Measurements from ENCODE around the gene SAP30BP. TPM values are rescaled to one million over a fixed set of nuclear protein-coding genes. Genes with fewer than 3 reads are reported as not detected.

Gene SAP30BP
- total and polyA plus RNA-seq, 2 of the 13 experiments (the other 11 are each of a cell fraction or from before 2014, with no cell fraction given), result 67.7 to 99.4 TPM

- TF ChIP-seq ATF6 (CRISPR knock-in tag; conservative IDR thresholded peaks at IDR 0.05) (0 out of 2 replicates have a peak, but pooled peaks have one; percentile 39), FOXP4 (CRISPR knock-in tag; IDR thresholded peaks at IDR 0.05) (peak; percentile 73; the same call in 1 of the 2 replicates), MEIS2 (CRISPR knock-in tag; IDR thresholded peaks at IDR 0.05) (peak; percentile 82; the same call in 1 of the 2 replicates), ZNF451 (CRISPR knock-in tag; IDR thresholded peaks at IDR 0.05) (peak; percentile 84), ZNF784 (CRISPR knock-in tag; IDR thresholded peaks at IDR 0.05; ENCODE audit: borderline replicate concordance) (peak; percentile 97), ZNF713 (CRISPR knock-in tag; IDR thresholded peaks at IDR 0.05) (peak; percentile 93; the same call in 1 of the 2 replicates), SIX1 (CRISPR knock-in tag; IDR thresholded peaks at IDR 0.05; ENCODE audit: borderline replicate concordance) (0 out of 2 replicates have a peak, but pooled peaks have one; percentile 12), NFIC (IDR thresholded peaks at IDR 0.05; ENCODE audit: low read length) (no peak), ATF1 (CRISPR knock-in tag; IDR thresholded peaks at IDR 0.05) (peak; percentile 74), GATA4 (IDR thresholded peaks at IDR 0.05; ENCODE audit: borderline replicate concordance, low read depth) (0 out of 2 replicates have a peak, but pooled peaks have one; percentile 44), BATF2 (CRISPR knock-in tag; IDR thresholded peaks at IDR 0.05) (0 out of 2 replicates have a peak, but pooled peaks have one; percentile 39), MZF1 (CRISPR knock-in tag; IDR thresholded peaks at IDR 0.05; ENCODE audit: borderline replicate concordance) (peak; percentile 93; the same call in 1 of the 2 replicates), HDAC1 (CRISPR knock-in tag; IDR thresholded peaks at IDR 0.05) (peak; percentile 92), MYNN (CRISPR knock-in tag; IDR thresholded peaks at IDR 0.05; ENCODE audit: low read depth) (no peak), ZNF569 (CRISPR knock-in tag; IDR thresholded peaks at IDR 0.05; ENCODE audit: borderline replicate concordance) (0 out of 2 replicates have a peak, but pooled peaks have one; percentile 36), ZFP91 (CRISPR knock-in tag; IDR thresholded peaks at IDR 0.05; ENCODE audit: borderline replicate concordance) (peak; percentile 89; the same call in 1 of the 2 replicates), ZNF83 (CRISPR knock-in tag; IDR thresholded peaks at IDR 0.05; ENCODE audit: borderline replicate concordance) (peak; percentile 81; the same call in 1 of the 2 replicates)
Measured at GRCh38 chr17:75645889-75646637, 21.1 kb upstream of the SAP30BP start (continued).
